ENCODE results near the gene ALPL. TPM values are rescaled to one million over a fixed set of nuclear protein-coding genes. Genes with fewer than 3 reads are reported as not detected.

The ALPL gene
- total and polyA plus RNA-seq, 2 of the 4 experiments (the other 2 are of a cell fraction) = 0.54 to 2.2 TPM

DNA sequence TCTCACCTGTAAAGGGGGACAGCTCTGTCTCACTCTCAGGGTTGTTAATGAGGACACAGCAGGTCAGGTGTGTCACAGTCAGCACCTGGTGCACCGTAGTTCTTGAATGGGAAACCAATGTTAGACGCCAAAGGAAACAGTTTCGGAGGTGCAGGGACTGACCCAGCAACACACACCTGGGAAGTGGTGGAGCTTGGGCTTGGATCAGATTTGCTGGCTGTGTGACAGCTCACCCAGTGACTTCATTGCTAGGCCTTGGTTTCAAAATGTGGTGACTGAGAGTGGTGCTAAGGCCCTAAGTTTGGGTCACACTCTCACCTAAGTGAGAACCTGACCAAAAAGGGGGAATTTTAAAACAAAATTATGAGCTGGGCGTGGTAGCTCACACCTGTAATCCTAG, 34.9 kb downstream of the ALPL start:
- Histone ChIP-seq H2BK5ac (ENCODE audit: low read depth, low read length, poor library complexity, severe bottlenecking) (no peak overlapping the region), H3K9me3 (ENCODE audit: control insufficient read depth, insufficient read depth, low read length) (no peaks in the 10 kb centered on the region), H4K20me1 (ENCODE audit: insufficient read depth, low read length) (no peaks in the 10 kb centered on the region), H3K79me1 (ENCODE audit: low read depth in 1 of 2, low read length in 2 of 2) (no peaks in the 10 kb centered on the region), H2AK5ac (ENCODE audit: low read depth, low read length) (no peak overlapping the region), H3K4me1 (ENCODE audit: control insufficient read depth, insufficient read depth, low read length) (peaks cover 5% of the 10 kb centered on the region), H3K4ac (ENCODE audit: low read depth, low read length) (no peak overlapping the region), H4K5ac (ENCODE audit: low read depth, low read length) (no peak overlapping the region), H3K14ac (replicated peaks; ENCODE audit: low read depth, low read length) (no peak overlapping the region), H3K27ac (ENCODE audit: insufficient read depth, low read length) (no peak overlapping the region), H3K27me3 (ENCODE audit: control insufficient read depth, insufficient read depth, low read length) (peaks cover 6% of the 10 kb centered on the region; the same call in 1 of the 2 replicates), H2AK9ac (replicated peaks; ENCODE audit: low read depth, low read length, poor library complexity) (no peak overlapping the region), H3K9me1 (ENCODE audit: insufficient read depth, low read length) (peaks cover 6% of the 10 kb centered on the region; the same call in 1 of the 2 replicates), H2AFZ (replicated peaks; ENCODE audit: low read length, poor library complexity) (no peak overlapping the region), H2BK15ac (ENCODE audit: low read depth, low read length) (no peak overlapping the region), H2BK120ac (ENCODE audit: low read depth, low read length) (no peak overlapping the region), H4K91ac (ENCODE audit: insufficient read depth, low read depth, low read length) (no peak overlapping the region), H3K4me2 (ENCODE audit: low read depth, low read length) (no peak overlapping the region), H3K56ac (ENCODE audit: extremely low read depth, insufficient read depth, low read length) (no peak overlapping the region), H3K9ac (ENCODE audit: low read depth, low read length) (no peak overlapping the region), H4K8ac (ENCODE audit: low read depth in 2 of 2, low read length in 2 of 2) (no peak overlapping the region), H3K4me3 (ENCODE audit: insufficient read depth, low read depth, low read length) (no peak overlapping the region), H2BK20ac (ENCODE audit: low read depth, low read length) (no peak overlapping the region), H3K23ac (ENCODE audit: low read depth, low read length) (no peak overlapping the region), H3K36me3 (ENCODE audit: control insufficient read depth, insufficient read depth, low read length) (no peaks in the 10 kb centered on the region), H3K18ac (ENCODE audit: low read depth, low read length) (no peak overlapping the region)
- intact Hi-C loops (cut with micrococcal nuclease) (no loop called here), dilution Hi-C loops (cut with HindIII; ENCODE audit: low sequenced_read_pairs, unreplicated experiment) (no loop called here), in situ Hi-C loops (cut with MboI; ENCODE audit: low sequenced_read_pairs) (no loop called here)
- ChIA-PET POLR2A (ENCODE audit: unreplicated experiment) (no interaction called here), CTCF (no interaction called here)
- no TSS peak for BruUV-seq (replicated peaks)
- WGBS, 2 experiments (ENCODE audit: extremely low coverage in 2 of 2, insufficient read length in 1 of 2) = 84% methylated on average over 3 of the region's 4 CpGs; no CpG with 5 or more reads in 1 of the 2 experiments
- DNase-seq (no peak), ATAC-seq (ENCODE audit: low read depth) (no peak)
- TF ChIP-seq, protein P1, sequence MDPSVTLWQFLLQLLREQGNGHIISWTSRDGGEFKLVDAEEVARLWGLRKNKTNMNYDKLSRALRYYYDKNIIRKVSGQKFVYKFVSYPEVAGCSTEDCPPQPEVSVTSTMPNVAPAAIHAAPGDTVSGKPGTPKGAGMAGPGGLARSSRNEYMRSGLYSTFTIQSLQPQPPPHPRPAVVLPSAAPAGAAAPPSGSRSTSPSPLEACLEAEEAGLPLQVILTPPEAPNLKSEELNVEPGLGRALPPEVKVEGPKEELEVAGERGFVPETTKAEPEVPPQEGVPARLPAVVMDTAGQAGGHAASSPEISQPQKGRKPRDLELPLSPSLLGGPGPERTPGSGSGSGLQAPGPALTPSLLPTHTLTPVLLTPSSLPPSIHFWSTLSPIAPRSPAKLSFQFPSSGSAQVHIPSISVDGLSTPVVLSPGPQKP (IDR thresholded peaks at IDR 0.05; ENCODE audit: borderline replicate concordance, low read depth, low read length) = no peak
- TF ChIP-seq RCOR1 (IDR thresholded peaks at IDR 0.05; ENCODE audit: insufficient replicate concordance, low read length) (no peak), MAFK (IDR thresholded peaks at IDR 0.05; ENCODE audit: low read depth, low read length) (no peak), FOS (IDR thresholded peaks at IDR 0.05; ENCODE audit: low read depth, low read length) (no peak), CEBPB (IDR thresholded peaks at IDR 0.05; ENCODE audit: low read depth, low read length) (no peak), MAZ (IDR thresholded peaks at IDR 0.05; ENCODE audit: borderline replicate concordance, low read depth, low read length) (no peak), SMC3 (IDR thresholded peaks at IDR 0.05; ENCODE audit: low read depth, low read length) (no peak), RFX5 (IDR thresholded peaks at IDR 0.05; ENCODE audit: low read depth, low read length) (no peak), CHD1 (IDR thresholded peaks at IDR 0.05; ENCODE audit: low read depth, low read length) (no peak), RAD21 (IDR thresholded peaks at IDR 0.05; ENCODE audit: low read length) (no peak), MXI1 (IDR thresholded peaks at IDR 0.05; ENCODE audit: borderline replicate concordance, low read depth, low read length) (no peak), POLR2A (IDR thresholded peaks at IDR 0.05; ENCODE audit: low read depth, low read length) (no peak), NFE2L2 (IDR thresholded peaks at IDR 0.05; ENCODE audit: low read depth, low read length) (no peak), BHLHE40 (IDR thresholded peaks at IDR 0.05; ENCODE audit: low read depth, low read length) (no peak)
- TF ChIP-seq, protein P2, sequence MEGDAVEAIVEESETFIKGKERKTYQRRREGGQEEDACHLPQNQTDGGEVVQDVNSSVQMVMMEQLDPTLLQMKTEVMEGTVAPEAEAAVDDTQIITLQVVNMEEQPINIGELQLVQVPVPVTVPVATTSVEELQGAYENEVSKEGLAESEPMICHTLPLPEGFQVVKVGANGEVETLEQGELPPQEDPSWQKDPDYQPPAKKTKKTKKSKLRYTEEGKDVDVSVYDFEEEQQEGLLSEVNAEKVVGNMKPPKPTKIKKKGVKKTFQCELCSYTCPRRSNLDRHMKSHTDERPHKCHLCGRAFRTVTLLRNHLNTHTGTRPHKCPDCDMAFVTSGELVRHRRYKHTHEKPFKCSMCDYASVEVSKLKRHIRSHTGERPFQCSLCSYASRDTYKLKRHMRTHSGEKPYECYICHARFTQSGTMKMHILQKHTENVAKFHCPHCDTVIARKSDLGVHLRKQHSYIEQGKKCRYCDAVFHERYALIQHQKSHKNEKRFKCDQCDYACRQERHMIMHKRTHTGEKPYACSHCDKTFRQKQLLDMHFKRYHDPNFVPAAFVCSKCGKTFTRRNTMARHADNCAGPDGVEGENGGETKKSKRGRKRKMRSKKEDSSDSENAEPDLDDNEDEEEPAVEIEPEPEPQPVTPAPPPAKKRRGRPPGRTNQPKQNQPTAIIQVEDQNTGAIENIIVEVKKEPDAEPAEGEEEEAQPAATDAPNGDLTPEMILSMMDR (conservative IDR thresholded peaks at IDR 0.05; ENCODE audit: low read depth, low read length) = no peak
- TF ChIP-seq, protein P3, sequence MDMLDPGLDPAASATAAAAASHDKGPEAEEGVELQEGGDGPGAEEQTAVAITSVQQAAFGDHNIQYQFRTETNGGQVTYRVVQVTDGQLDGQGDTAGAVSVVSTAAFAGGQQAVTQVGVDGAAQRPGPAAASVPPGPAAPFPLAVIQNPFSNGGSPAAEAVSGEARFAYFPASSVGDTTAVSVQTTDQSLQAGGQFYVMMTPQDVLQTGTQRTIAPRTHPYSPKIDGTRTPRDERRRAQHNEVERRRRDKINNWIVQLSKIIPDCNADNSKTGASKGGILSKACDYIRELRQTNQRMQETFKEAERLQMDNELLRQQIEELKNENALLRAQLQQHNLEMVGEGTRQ (IDR thresholded peaks at IDR 0.05; ENCODE audit: low read depth, low read length) = no peak

Data from IMR-90 (cell line).